ENCODE data around the gene PTER.

The PTER gene

DNA sequence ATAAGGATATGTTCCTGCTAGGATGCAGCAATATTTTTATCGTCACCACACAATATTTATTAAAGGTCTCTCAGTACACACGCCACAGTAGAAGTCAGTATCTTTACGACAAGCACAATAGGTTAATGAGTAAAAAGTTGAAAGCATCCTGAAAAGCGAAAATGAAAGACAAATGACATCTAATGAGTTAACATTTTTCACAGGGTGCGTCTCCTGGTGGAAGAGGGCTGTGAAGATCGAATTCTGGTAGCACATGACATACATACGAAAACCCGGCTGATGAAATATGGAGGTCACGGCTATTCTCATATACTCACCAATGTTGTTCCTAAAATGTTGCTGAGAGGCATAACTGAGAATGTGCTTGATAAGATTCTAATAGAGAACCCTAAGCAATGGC, 74.0 kb downstream of the PTER start:
- H3K27me3 ChIP-seq (replicated peaks; ENCODE audit: control insufficient read depth, insufficient read depth, low read length): no peaks in the 10 kb centered on the region
- no peak for TF ChIP-seq CTCF (IDR thresholded peaks at IDR 0.05; ENCODE audit: insufficient read depth, low read length, poor library complexity, severe bottlenecking)
- no peaks in the 10 kb centered on the region; the same call in none of the 2 replicates for H3K36me3 ChIP-seq (ENCODE audit: control insufficient read depth, insufficient read depth, low read length)
- no peak for DNase-seq (ENCODE audit: extremely low read depth, insufficient read length)
- no peak overlapping the region for H3K4me3 ChIP-seq (replicated peaks; ENCODE audit: low read depth, low read length)

DNA sequence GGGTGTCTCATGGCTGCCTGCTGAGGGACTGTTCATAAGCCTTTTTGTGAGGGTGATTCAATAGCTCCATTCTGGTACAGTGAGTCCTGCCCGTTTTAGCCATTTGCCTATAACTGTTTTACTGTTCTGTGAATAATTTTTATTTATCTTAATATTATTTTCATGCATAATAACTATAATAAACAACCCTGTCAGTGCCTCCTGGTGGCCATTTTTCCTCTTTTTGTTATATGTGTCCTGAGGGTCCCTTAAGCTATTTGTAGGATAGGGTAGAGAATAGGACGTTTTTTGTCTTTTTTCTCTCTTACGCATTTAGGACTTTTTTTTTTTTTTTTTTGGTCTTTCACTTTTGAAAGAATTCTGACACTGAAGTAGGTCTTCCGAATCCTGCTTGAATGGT, 82.0 kb downstream of the PTER start:
- Histone ChIP-seq H3K4me3 (replicated peaks; ENCODE audit: low read depth, low read length) (no peak overlapping the region; the same call in 1 of the 2 replicates), H3K36me3 (ENCODE audit: control insufficient read depth, insufficient read depth, low read length) (no peaks in the 10 kb centered on the region), H3K27me3 (replicated peaks; ENCODE audit: control insufficient read depth, insufficient read depth, low read length) (no peaks in the 10 kb centered on the region; the same call in none of the 2 replicates)
- TF ChIP-seq CTCF (IDR thresholded peaks at IDR 0.05; ENCODE audit: insufficient read depth, low read length, poor library complexity, severe bottlenecking): peak; percentile 34
- DNase-seq (ENCODE audit: extremely low read depth, insufficient read length): no peak

DNA sequence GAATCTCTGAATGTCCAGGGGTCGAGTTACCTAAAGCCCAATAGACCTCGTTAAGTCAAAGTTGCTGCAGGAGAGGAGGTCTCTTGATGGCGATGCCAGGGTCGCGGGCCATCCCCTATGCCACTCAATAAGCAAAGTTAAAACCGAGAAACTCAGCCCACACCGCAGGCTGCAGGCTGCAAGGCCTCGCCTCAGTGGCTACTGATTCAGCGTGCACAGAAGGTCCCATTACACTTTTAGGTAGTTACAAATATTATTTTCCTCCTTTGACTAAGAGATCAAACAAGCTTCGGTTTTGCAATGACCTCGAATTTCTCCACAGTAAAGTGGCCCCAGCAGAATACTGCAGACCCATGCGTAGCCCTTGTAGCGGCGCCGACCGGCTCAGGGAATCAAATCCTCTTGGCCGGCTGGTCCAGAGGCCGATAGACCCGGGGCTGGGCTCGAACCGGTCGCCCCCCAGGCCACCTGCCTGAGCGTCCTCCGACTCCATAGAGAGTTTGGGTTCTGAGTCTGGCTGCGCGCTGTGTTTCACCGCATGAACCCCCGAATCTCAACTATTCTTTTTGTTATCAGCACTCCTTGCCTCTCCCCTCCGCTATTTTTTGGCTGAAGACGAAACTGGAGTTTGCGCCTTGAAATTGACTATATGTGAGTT, 82.6 kb downstream of the PTER start:
- TF ChIP-seq CTCF (IDR thresholded peaks at IDR 0.05; ENCODE audit: insufficient read depth, low read length, poor library complexity, severe bottlenecking): no peak
- DNase-seq (ENCODE audit: extremely low read depth, insufficient read length): peak; percentile 25
- Histone ChIP-seq H3K36me3 (ENCODE audit: control insufficient read depth, insufficient read depth, low read length) (no peaks in the 10 kb centered on the region), H3K27me3 (replicated peaks; ENCODE audit: control insufficient read depth, insufficient read depth, low read length) (no peaks in the 10 kb centered on the region; the same call in none of the 2 replicates), H3K4me3 (replicated peaks; ENCODE audit: low read depth, low read length) (no peak overlapping the region; the same call in 1 of the 2 replicates)

- no peak for TF ChIP-seq CTCF (IDR thresholded peaks at IDR 0.05; ENCODE audit: insufficient read depth, low read length, poor library complexity, severe bottlenecking)
- no peaks in the 10 kb centered on the region; the same call in none of the 2 replicates for H3K27me3 ChIP-seq (replicated peaks; ENCODE audit: control insufficient read depth, insufficient read depth, low read length)
- peak; percentile 34 for DNase-seq (ENCODE audit: extremely low read depth, insufficient read length)
- H3K4me3 ChIP-seq (replicated peaks; ENCODE audit: low read depth, low read length): peak overlapping the region; percentile 55
- H3K36me3 ChIP-seq (ENCODE audit: control insufficient read depth, insufficient read depth, low read length): no peaks in the 10 kb centered on the region
Observed at GRCh38 chr10:16519908-16520861, 83.4 kb downstream of the PTER start.

DNA sequence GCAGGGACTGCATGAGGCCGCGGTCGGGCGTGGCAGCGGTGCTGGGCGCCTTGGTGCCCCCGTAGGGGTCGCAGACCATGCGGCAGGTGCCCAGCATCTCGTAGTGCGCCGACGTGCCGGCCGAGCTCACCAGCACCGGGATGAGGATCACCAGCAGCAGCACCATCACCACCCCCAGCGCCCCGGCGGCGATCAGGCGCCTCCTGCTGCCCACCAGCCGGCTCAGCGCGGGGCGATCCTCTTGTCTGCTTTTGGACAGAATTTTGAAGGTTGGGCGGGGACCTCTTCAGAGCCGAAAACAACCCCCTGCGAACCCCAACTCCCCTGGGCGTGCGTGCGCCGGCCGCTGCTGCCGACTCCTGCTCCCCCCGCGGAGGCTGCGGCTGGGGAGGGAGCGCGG, 84.1 kb downstream of the PTER start:
- DNase-seq (ENCODE audit: extremely low read depth, insufficient read length): peak; percentile 63
- peak; percentile 59 for TF ChIP-seq CTCF (IDR thresholded peaks at IDR 0.05; ENCODE audit: insufficient read depth, low read length, poor library complexity, severe bottlenecking)
- Histone ChIP-seq H3K36me3 (ENCODE audit: control insufficient read depth, insufficient read depth, low read length) (no peaks in the 10 kb centered on the region), H3K4me3 (replicated peaks; ENCODE audit: low read depth, low read length) (peak overlapping the region; percentile 55), H3K27me3 (replicated peaks; ENCODE audit: control insufficient read depth, insufficient read depth, low read length) (no peaks in the 10 kb centered on the region; the same call in none of the 2 replicates)
